Bronchial epithelial cell (primary cell): ENCODE data around the gene SERPINA5. TPM values are rescaled to one million over a fixed set of nuclear protein-coding genes. Genes with fewer than 3 reads are reported as not detected.

Experiments used
- DNase-seq: peaks from one replicate; pipeline ENCODE4 v3.0.0-alpha.2; 2010; ENCODE audit warnings: low read depth
- FAIRE-seq: peaks from 2 replicates; lab custom pipeline; 2011; peaks lifted over from hg19 to GRCh38; lab: Jason Lieb, UNC
- H3K27me3 ChIP-seq: 2 replicates; pipeline ENCODE4 v1.5.1; 2011; ENCODE audit warnings: low read length; ENCODE audit not compliant: control insufficient read depth, insufficient read depth
- H3K36me3 ChIP-seq: 2 replicates; pipeline ENCODE4 v1.5.1; 2011; ENCODE audit warnings: low read length; ENCODE audit not compliant: control insufficient read depth, insufficient read depth
- H3K4me3 ChIP-seq: 2 replicates; pipeline ENCODE4 v1.5.1; 2011; ENCODE audit warnings: mild to moderate bottlenecking, low read depth, low read length, control low read depth
- CTCF ChIP-seq: IDR thresholded peaks from 2 replicates; pipeline ENCODE4 v1.5.1; 2011; ENCODE audit warnings: mild to moderate bottlenecking, moderate library complexity, low read length, control low read depth, inconsistent platforms; ENCODE audit not compliant: insufficient read depth, severe bottlenecking
- total RNA-seq: library from RNA; depleted of rRNA; stranded (reverse); fragments of >200 nt; gene quantifications from 2 replicates; pipeline ENCODE4 v1.2.1, GENCODE V29; 2014

The SERPINA5 gene
- total RNA-seq, 1 donor from 2014 or later: not detected

- FAIRE-seq (no peak), DNase-seq (no peak)
- no peak for TF ChIP-seq CTCF
- H3K27me3 ChIP-seq: no peaks in the 10 kb centered on the region
- no peak overlapping the region for H3K4me3 ChIP-seq
- H3K36me3 ChIP-seq: no peaks in the 10 kb centered on the region
Measured at GRCh38 chr14:94595912-94596311, 14.7 kb downstream of the SERPINA5 start.

GRCh38 chr14:94596361-94596760, 15.1 kb downstream of the SERPINA5 start:
- Histone ChIP-seq H3K4me3 (no peak overlapping the region), H3K36me3 (no peaks in the 10 kb centered on the region), H3K27me3 (no peaks in the 10 kb centered on the region)
- FAIRE-seq (peak; percentile 28), DNase-seq (no peak)
- TF ChIP-seq CTCF: no peak

- no peak for TF ChIP-seq CTCF
- Histone ChIP-seq H3K27me3 (no peaks in the 10 kb centered on the region), H3K4me3 (no peak overlapping the region), H3K36me3 (no peaks in the 10 kb centered on the region)
- FAIRE-seq: peak; percentile 92
- no peak for DNase-seq
Measured at GRCh38 chr14:94597788-94598187, 16.6 kb downstream of the SERPINA5 start.

- no peak for TF ChIP-seq CTCF
- no peaks in the 10 kb centered on the region for H3K36me3 ChIP-seq
- DNase-seq: no peak
- no peak for FAIRE-seq
- H3K27me3 ChIP-seq: no peaks in the 10 kb centered on the region
- H3K4me3 ChIP-seq: no peak overlapping the region
Measured at GRCh38 chr14:94598506-94598815, 17.2 kb downstream of the SERPINA5 start.

GRCh38 chr14:94598816-94599655, 17.8 kb downstream of the SERPINA5 start:
- no peaks in the 10 kb centered on the region for H3K27me3 ChIP-seq
- no peak overlapping the region for H3K4me3 ChIP-seq
- TF ChIP-seq CTCF: no peak
- FAIRE-seq: peak; percentile 88
- H3K36me3 ChIP-seq: no peaks in the 10 kb centered on the region
- DNase-seq: peak; percentile 96

- no peaks in the 10 kb centered on the region for H3K36me3 ChIP-seq
- DNase-seq (no peak), FAIRE-seq (no peak)
- no peak for TF ChIP-seq CTCF
- no peaks in the 10 kb centered on the region for H3K27me3 ChIP-seq
- H3K4me3 ChIP-seq: no peak overlapping the region
Measured at GRCh38 chr14:94599656-94600004, 18.4 kb downstream of the SERPINA5 start.
